T1000 (cell line): ENCODE data around the gene USP46.

Experiments
- DNase-seq: peaks from one replicate; lab custom pipeline; 2025; ENCODE audit warnings: mixed read lengths; lab: John Stamatoyannopoulos, UW

Gene USP46

DNA sequence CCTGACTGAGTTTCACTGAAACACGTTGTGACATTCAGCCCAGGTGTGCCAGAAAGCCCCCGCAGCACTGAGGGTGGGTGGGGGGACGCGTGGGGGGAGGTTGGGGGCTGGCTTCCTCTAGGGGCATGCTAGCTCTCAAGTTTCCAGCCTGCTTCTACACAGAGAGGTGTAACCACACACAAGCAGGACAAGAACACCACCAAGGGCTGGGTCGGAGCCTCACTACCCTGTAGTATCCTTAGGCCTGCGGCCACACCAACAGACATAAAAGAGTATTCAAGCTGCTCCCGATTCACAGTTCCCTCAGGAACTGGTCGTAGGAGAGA lies 1.8 kb downstream of the USP46 start:
- DNase-seq = no peak

DNA sequence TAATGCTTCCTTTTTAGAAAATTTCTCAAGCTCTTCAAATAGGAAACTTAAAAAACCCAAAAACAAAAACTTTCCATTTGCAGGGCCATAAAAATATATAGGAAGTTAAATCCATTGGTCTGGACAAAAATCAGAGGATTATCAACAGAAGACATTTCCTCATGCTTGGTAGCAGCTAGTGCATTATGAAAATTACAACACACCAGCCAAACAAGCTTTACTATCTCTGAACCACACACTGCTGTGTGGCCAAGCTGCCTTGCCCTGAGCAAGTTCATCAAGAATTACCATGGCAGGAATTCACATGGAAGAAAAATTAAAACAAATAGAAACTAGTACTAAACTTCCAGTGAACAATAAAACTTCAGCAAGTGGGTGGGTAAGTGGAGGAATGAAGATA lies 3.6 kb downstream of the USP46 start:
- DNase-seq = no peak

DNA sequence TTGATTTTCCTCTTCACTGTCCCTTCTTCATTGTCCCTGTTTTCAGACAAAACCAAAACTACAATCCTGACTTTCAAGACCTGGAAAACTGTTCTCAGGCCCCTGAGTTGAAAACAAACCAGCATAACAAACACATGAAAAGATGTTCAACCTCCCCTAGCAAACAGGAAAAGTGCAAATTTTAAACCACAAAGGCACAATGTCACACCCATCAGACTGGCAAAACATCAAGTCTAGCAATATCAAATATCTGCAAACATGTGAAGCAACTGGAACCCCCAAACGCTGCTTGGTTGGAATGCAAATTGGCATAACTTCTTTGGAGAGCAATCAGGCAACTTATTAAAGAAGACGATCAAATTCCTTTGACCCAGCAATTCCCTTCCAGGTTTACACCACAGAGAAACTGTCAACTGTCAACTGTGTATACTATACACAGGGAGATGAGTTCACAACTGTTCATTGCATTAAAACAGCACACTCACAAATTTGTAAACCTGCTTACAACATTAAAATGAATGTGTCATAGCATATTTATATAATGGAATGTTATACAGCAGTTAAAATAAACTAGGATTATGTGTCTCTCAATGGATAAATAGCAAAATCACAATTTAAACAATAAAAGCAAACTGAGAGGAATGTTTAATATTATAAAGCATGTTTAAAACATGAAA lies 7.0 kb downstream of the USP46 start:
- DNase-seq = no peak

DNA sequence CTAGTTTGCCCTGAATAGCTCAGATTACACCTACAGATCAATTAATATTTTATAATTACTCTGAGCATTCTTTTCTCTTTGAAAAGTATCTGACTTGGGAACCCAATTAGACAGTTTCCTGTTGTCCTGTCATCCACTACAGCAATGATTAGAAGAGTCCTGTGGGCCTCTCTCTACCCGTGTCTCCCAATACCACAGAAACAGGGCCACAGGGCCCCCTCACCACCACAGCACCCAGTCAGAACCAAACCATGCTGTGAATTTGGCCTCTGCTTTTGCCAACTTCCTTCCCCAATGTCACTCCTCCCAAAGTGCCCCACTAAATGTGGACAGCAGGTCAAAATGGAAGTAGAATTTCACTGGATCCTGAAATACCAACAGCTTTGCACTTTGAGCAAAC lies 10.3 kb downstream of the USP46 start:
- no peak for DNase-seq

DNA sequence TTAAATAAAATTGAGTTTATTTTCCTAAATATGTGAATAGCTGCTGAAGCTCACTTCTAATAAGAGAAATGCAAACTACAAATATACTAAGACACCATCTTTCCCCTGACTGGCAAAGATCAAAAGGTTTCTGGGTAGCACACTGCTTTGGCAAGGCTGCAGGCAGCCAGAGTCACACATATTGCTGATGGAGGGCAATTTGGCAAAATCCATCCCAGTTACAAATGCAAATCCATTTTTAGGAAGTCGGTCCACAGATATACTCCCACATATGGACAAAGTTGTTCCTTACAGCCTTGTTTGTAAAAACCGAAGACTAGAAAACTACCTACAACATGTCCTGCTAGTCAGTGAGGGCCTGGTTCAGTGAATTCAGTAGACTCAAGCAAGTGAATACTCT lies 12.4 kb downstream of the USP46 start:
- DNase-seq = no peak

DNA sequence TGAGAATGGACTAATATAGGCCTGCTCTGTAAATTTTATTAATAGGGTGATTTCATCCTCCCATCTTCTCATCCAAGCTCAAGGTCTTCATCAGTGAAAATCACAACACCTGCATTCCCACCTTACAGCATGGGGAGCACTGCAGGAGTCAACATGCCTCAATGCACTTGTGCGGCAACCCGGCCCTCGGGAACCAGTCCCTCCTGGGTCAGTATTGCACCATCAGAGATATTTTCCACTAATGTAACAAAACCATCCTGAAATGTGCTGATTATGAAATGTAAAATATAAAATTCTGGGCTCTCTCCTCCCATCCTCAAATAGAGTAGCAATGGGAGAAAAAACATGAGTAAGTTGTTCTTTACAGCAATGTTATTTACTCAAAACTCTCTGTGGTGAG lies 13.0 kb downstream of the USP46 start:
- DNase-seq = no peak

DNA sequence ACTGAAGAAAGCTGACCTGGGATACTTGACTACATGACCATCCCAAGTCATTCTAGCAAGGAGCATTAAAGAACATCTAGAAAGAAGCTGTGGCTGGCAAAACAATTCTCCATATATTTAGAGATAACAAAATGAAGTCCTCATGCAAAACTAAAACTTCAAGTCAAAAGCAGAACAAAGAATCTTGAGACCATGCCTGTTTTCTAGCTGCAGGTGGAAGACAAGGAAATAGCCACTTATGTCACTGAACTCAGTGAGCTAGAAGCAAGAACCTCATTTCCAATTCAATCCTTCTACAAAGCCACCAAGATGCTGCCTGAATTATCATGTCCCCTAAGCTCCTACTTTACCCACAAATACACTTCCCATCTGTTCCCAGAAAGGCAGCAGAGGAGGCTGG lies 13.8 kb downstream of the USP46 start:
- DNase-seq = no peak

DNA sequence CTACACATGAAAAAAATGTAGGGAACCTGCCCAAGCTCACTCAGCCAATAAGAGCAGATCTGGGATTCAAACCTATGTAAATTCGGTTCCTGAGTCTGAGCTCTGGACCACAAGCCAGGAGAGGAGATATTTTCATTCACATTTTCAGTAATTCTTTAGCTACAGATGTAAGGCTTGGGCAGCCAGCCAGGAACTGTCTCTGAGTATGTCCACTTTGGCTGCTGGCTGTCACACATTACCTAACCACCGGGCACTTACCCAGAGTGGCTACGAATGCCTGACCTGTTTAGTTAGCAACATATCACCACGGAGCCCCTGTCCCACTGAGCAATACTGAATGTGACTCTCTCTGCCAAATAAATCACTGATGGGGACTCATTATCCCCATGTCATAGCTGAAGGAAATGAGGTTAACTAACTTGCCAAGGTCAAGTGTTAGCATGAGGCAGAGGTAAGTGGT lies 15.3 kb downstream of the USP46 start:
- no peak for DNase-seq

DNA sequence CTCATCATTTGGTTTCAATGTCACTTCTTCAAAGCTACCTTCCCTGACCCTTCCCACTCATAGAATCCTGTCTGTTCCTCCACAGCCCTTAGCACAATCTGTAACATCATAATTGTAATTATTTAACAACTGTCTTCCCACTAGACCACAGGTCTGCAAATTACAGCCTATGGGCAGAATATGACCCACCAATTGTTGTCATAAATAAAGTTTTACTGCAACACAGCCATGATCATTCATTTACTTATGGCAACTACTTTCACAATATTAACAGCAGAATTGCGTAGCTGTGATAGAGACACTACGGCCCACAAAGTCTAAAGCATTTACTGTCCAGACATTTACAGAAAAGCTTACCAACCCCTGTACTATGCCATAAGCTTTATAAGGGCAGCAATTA lies 15.9 kb downstream of the USP46 start:
- DNase-seq = no peak

DNA sequence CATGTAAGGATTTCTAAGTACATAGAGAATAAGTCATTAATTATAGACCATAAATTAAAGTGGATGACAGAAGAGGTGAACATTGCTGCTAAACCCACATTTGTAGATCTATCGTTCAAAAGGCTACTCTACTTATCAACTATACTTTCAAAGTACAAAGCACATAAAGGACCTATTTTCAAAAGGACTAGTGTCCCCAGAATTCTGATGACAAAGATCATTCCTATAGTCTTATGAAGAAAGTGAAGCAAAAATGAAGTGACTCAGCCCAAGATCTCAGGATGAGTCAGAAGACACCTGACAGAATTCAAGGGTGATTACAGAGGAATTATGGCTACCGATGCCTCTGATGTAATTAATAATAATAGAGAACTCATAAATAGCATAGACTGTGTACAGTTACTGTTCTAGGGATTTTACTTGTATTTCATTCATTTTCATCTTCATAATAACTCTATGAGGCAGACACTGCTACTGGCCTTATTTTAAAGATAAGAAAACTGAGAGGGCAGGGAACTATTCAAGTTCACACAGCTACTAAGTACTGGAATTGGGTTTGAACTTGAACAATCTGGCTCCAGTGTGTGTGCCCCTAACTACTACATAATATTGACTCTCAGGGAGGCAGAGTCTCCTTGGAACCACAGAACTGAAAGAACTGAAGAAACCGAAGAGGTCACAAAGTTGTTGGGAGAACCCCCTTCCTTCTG lies 17.1 kb downstream of the USP46 start:
- no peak for DNase-seq

DNA sequence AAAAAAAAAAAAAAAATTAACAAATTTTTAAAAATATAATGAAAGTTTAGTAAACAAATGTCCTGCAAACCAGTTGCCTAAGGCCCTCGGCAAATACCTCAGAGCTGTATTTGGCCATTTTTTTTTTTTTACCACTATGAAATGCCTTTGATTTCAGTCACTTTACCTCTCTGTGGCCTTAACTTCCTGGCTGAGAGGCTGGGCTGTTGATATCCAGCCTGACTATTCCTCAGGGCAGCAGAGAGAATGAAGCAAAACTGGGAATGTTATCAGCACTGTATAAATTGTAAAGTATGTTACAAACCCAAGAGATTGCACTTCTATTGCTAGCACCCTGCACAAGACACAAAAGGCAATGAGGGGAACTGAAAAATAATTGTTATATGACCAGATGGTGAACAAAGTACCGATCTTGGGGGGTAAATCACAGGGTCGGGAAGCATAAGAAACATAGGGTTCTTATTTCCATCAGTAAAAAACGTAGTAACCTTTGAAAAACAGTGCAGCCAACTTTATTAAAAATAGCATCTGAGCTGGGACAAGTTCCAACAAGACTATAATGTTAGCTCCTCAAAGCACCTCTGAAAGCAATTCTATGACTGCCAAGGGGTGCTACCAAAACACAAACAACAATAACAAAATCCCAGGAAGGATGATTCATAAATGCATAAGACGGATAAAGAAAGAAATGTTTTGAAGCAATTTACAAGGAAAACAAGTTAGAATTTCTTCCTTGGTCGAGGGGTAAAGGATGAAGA lies 18.1 kb downstream of the USP46 start:
- DNase-seq = no peak

DNA sequence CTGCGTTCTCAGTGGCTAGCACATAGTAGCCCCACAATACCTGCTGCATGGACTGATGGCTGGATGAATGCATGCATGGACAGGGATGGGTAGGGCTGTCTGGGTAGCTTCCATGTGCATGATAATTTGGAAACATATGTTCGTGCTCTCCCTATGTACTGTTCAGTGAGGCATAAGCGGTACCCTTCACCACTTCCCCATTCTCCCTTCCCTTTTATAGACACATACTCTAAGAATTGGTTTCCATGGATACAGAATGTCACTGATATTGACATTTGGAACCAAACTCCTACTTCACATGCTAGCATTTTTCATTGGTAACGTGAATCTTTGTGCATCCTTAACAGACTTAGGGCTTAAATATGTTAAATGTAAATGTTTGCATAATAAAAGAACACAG lies 20.4 kb downstream of the USP46 start:
- DNase-seq = no peak

DNA sequence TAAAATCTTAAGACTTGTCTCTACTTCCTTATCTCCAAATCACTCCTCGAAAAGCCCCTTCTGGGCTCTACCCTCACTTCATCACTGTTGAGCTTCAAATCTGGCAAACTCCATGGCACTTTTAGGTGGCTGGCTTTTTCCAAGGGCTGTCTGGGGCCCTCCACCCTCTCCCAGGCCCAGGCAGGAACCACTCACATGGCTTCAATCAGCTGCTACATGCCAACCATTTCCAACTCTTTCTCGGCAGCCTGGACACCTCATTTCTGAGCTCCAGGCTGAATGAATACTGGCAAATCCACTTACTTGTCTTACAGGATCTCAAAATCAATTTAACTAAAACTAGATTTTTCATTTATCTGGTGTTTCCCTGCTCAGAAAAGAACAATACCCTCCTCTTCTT lies 22.0 kb downstream of the USP46 start:
- DNase-seq = no peak

DNA sequence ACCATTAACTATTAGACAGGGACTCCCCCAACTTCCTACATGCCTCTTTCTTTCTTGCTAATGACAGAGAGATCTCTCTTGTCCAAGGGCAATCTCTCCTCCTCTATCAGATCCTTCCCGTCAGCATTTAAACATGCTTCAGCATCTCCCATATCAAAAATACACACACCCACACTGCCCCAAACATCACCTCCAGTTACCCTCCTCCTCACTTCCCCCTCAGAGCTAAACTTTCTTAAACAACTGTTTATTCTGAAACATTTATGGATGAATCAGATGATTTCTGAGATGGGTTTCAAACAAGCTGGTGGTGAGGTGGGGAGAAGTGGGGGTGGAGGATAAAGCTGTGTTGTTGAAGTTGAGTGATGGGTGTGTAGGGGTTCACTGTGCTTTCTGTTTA lies 23.5 kb downstream of the USP46 start:
- no peak for DNase-seq

DNA sequence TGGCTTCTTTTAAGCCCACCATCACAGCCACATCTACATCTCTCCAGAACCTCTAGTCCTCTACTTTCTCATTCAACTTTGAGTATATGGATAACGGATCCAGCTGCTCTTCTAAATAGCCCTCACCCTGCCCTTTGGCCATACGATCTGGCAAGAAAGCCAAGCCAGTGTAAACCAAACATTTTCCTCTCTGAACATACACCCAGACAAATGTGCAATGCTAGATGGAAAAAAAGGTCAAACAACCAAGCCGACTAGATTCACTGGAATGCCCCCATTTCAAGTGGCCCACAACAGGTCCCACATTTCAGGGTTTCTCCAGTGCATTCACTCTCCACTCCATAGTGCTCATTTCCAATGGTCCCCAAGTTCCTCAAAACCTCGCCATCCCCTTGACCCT lies 24.0 kb downstream of the USP46 start:
- no peak for DNase-seq

DNA sequence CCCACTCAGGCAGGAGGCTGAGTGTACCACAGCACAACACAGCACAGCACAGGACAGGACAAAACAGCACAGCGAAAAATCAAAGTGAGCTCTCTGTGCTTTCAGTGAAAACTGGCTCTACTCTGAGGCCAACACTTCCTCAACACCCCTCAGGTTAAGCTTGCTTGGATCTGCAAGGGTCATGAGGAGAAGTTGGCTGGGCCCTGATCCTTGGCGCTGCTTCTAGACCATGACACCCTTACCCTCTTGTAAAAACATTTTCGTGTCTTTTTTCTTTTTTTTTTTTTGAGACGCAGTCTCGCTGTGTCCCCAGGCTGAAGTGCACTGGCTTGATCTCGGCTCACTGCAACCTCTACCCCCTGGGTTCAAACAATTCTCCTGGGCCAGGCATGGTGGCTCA lies 25.3 kb downstream of the USP46 start:
- no peak for DNase-seq

DNA sequence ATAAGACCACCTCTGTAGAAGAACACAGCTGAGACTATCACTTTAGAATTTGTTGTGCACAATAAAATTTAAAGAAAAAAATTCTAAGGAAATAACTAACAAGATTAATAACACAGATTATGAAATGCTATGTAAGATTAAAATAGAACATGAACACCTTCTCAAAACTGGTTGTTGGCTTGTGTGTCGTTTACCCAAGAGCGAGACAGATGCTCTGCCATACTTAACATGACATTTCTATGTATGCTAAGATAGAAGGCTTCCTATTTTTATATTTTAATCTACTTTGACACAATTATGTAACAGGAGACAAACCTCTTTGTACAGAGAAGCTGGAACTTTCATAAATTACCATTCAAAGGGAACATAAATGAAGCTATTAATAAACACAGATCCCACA lies 30.1 kb downstream of the USP46 start:
- DNase-seq = no peak

DNA sequence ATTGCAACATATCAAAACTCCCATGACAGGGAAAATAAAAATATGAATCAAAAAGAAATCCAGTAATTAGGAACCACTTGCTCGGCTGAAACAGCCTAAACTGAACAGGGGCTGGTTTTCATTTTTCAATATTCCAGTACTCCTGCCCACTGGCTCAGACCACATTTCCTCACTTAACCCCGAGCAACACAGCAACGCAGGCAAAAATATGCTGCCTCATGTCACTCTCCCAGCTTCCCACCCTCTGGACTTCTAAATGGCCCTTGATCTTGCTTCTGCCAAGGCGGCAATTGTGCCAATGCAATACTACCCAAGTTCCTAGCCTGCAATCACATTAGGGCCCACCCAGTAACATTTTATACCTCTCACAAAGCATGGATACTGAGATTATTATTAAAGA lies 30.6 kb downstream of the USP46 start:
- no peak for DNase-seq

DNA sequence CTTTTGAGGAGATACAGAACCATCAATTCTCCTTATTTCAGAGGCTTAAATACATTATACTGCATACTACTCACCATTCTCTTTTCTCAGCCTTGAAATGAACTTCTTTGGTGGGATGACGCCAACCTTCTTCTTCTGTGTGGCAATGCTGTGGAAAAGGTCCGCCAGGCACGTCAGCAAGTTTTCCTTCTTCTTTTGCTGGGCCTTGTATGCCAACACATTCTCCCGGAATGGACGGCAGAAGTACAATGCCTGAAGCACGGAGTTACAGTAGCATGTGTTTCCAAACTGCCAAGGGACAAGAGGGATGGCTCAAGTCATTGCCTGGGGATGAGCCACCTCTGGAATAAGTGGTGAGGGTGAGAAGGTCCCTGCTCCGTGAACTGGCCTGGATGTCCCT lies 31.2 kb downstream of the USP46 start:
- no peak for DNase-seq

DNA sequence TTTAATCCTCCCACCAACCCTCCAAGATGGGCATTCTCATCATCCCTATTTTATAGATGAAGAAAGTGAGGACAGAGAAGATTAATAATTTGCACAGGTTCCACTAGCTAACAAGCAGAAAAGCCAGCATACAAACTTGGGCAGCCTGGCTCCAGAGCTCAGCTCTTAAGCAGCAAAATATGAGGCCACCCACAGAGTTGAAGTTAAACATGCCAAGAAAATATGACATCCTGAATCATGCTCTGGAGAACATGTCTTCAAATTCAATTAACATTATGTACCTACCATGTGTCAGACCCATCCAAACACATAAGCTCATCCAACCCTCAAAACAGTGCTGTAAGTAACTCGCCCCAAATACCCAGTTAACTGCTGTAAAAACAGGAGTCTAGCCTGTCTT lies 33.9 kb downstream of the USP46 start:
- DNase-seq = no peak

DNA sequence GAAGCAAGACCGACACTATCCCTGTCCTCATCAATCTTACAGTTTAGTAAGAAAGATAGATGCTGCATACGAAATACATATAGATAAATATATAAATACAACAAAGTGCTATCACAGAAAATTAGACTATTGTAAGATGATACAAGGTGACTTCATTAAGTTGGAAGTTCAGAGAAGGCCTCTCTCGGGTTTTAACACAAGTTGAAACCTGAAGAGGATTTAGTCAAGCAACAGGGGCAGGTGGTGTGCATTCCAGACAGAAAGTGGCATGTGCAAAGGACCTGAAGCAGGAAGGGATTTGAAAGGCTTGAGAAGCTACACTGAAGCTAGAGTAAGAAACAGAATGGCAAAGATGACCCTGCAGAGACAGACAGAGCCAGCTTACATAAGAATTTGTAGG lies 36.5 kb downstream of the USP46 start:
- no peak for DNase-seq

DNA sequence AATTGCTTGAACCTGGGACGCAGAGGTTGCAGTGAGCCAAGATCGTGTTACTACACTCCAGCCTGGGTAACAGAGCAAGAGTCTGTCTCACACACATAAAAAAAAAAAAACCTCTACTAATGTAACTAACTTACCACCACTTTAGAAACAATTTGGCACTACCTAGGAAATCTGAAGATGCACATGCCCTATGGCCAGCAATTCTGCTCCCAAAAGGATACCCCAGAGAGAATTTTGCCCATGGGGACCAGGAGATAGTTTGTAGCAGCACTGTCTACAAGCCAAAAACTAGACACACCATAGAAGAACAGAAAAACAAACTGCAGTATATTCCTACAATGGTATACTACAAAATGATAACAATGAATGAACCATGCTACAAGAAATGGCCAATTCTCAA lies 37.5 kb downstream of the USP46 start:
- no peak for DNase-seq

DNA sequence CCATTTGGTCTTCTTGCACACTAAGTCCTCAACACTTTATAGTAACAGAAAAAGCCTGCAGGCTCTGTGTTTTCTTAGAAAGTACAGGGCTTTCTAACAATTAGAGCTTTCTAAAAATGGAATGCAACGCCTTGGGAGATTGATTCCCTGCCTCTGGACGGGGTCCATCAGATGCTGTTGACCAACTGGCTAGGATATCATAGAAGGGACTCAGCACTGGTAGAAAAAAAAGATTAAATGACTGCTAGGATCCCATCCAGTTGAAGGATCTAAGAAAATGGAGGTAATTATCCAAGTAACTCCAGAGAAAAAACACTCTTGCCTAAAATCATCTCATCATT lies 39.5 kb downstream of the USP46 start:
- no peak for DNase-seq
